CD8-positive, alpha-beta memory T cell (primary cell): ENCODE data around the gene KCTD16. TPM values are rescaled to one million over a fixed set of nuclear protein-coding genes. Genes with fewer than 3 reads are reported as not detected.

Experiments used
- CTCF ChIA-PET: fragments of 350-600 bp; sonication (Branson Sonifier 250); formaldehyde crosslinking; loops from one replicate; lab custom pipeline; 2021; ENCODE audit warnings: antibody characterized with exemption; lab: Charles Lee
- POLR2A ChIA-PET: fragments of 350-600 bp; sonication (Branson Sonifier 250); formaldehyde crosslinking; loops from one replicate; lab custom pipeline; 2021; ENCODE audit warnings: antibody characterized with exemption; lab: Charles Lee
- DNase-seq, 5 donors: peaks; one replicate each; pipeline versions ENCODE4 v3.0.0 to v3.0.0-alpha.2; 2020 to 2022; ENCODE audit warnings: mixed read lengths in 1 of 5
- H3K27ac ChIP-seq: one replicate; pipeline ENCODE4 v1.7.0; 2013; ENCODE audit warnings: low read depth, mild to moderate bottlenecking, low read length, moderate library complexity
- H3K27me3 ChIP-seq: 2 replicates; pipeline ENCODE4 v1.7.0; 2013; ENCODE audit warnings: low read length, mild to moderate bottlenecking; ENCODE audit not compliant: insufficient read depth, poor library complexity, severe bottlenecking
- H3K36me3 ChIP-seq: 2 replicates; pipeline ENCODE4 v1.7.0; 2013; ENCODE audit warnings: mild to moderate bottlenecking, low read length, moderate library complexity; ENCODE audit not compliant: insufficient read depth
- H3K4me1 ChIP-seq: 2 replicates; pipeline ENCODE4 v1.7.0; 2013; ENCODE audit warnings: mild to moderate bottlenecking, low read length, moderate library complexity; ENCODE audit not compliant: insufficient read depth
- H3K4me3 ChIP-seq: 2 replicates; pipeline ENCODE4 v1.7.0; 2013; ENCODE audit warnings: mild to moderate bottlenecking, low read length
- H3K9me3 ChIP-seq: 2 replicates; pipeline ENCODE4 v1.7.0; 2013; ENCODE audit warnings: mild to moderate bottlenecking, low read length
- H3K27ac Mint-ChIP-seq, 8 donors: one replicate each; pipeline ENCODE4 v1.8.0; 2020 to 2021; ENCODE audit warnings: mixed read lengths in 8 of 8, mild to moderate bottlenecking in 6 of 8, inconsistent platforms in 3 of 8, moderate library complexity in 3 of 8
- H3K27me3 Mint-ChIP-seq, 2 donors: one replicate each; pipeline ENCODE4 v1.8.0; 2020 to 2021; ENCODE audit warnings: mixed read lengths in 2 of 2, mild to moderate bottlenecking in 1 of 2, moderate library complexity in 1 of 2
- H3K36me3 Mint-ChIP-seq, 3 donors: one replicate each; pipeline ENCODE4 v1.8.0; 2020 to 2021; ENCODE audit warnings: mixed read lengths in 3 of 3, inconsistent platforms in 1 of 3, mild to moderate bottlenecking in 1 of 3
- H3K4me1 Mint-ChIP-seq, 3 donors: one replicate each; pipeline ENCODE4 v1.8.0; 2020 to 2021; ENCODE audit warnings: mixed read lengths in 3 of 3, inconsistent platforms in 1 of 3, mild to moderate bottlenecking in 1 of 3
- H3K4me3 Mint-ChIP-seq, 7 donors: one replicate each; pipeline ENCODE4 v1.8.0; 2020 to 2021; ENCODE audit warnings: mixed read lengths in 7 of 7, mild to moderate bottlenecking in 6 of 7, moderate library complexity in 4 of 7, inconsistent platforms in 2 of 7
- H3K9me3 Mint-ChIP-seq, 5 donors: one replicate each; pipeline ENCODE4 v1.8.0; 2020 to 2022; ENCODE audit warnings: mixed read lengths in 5 of 5, mild to moderate bottlenecking in 3 of 5, moderate library complexity in 2 of 5, inconsistent platforms in 1 of 5
- polyA plus RNA-seq: library from polyadenylated mRNA; unstranded; fragments of 300-500 nt; fragmentation: Illumina TruSeq; gene quantifications from one replicate; pipeline ENCODE4 v1.2.3, GENCODE V29; 2021
- total RNA-seq, 2 experiments: library from RNA; stranded (reverse); gene quantifications; one replicate each; pipeline ENCODE4 v1.2.3, GENCODE V29; 2021

The KCTD16 gene
- total and polyA plus RNA-seq, 3 experiments from 2014 or later: 0.01 to 0.09 (median 0.02) TPM

DNA sequence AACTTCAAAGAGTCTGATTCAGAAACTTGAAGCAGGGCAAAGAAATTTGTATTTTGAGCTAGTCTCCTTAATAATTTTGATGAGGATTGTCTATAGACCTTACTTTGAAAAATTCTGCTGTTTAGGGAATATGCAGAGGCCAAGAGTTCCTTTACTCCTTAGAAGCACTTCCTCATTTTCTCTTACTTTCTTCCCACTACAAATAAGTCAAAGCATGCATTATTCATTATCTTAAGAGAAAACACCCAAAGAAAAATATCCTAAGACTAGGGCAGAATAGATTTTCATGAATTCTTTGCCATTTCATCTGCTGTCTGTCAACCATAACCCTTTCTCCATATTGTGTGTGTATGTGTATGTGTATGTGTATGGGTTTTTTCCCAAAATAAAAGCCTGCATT, 307.9 kb downstream of the KCTD16 start:
- no peak overlapping the region for H3K4me3 Mint-ChIP-seq
- no peaks in the 10 kb centered on the region for H3K4me1 ChIP-seq
- H3K27me3 Mint-ChIP-seq: peaks cover 0 to 2% of the 10 kb centered on the region in 2 donors
- CTCF ChIA-PET: no interaction called here
- no peaks in the 10 kb centered on the region for H3K36me3 ChIP-seq
- H3K27ac Mint-ChIP-seq: no peak overlapping the region
- H3K9me3 ChIP-seq: no peaks in the 10 kb centered on the region
- POLR2A ChIA-PET: no interaction called here
- no peaks in the 10 kb centered on the region for H3K36me3 Mint-ChIP-seq
- H3K27me3 ChIP-seq: no peaks in the 10 kb centered on the region
- no peak overlapping the region for H3K27ac ChIP-seq
- DNase-seq: no peak
- no peak overlapping the region for H3K4me3 ChIP-seq
- peaks cover 0 to 10% (median 2%) of the 10 kb centered on the region in 5 donors for H3K9me3 Mint-ChIP-seq
- H3K4me1 Mint-ChIP-seq: no peaks in the 10 kb centered on the region

- H3K9me3 ChIP-seq: no peaks in the 10 kb centered on the region
- Mint-ChIP-seq H3K4me3 (no peak overlapping the region), H3K9me3 (peaks cover 0 to 10% (median 0%) of the 10 kb centered on the region in 5 donors), H3K4me1 (no peaks in the 10 kb centered on the region), H3K36me3 (no peaks in the 10 kb centered on the region), H3K27ac (no peak overlapping the region), H3K27me3 (peaks cover 0 to 2% of the 10 kb centered on the region in 2 donors)
- no peak overlapping the region for H3K4me3 ChIP-seq
- ChIA-PET POLR2A (no interaction called here), CTCF (no interaction called here)
- no peak for DNase-seq
- H3K4me1 ChIP-seq: no peaks in the 10 kb centered on the region
- H3K27me3 ChIP-seq: no peaks in the 10 kb centered on the region
- no peaks in the 10 kb centered on the region for H3K36me3 ChIP-seq
- no peak overlapping the region for H3K27ac ChIP-seq
Measured at GRCh38 chr5:144481861-144482260, 311.2 kb downstream of the KCTD16 start.

DNA sequence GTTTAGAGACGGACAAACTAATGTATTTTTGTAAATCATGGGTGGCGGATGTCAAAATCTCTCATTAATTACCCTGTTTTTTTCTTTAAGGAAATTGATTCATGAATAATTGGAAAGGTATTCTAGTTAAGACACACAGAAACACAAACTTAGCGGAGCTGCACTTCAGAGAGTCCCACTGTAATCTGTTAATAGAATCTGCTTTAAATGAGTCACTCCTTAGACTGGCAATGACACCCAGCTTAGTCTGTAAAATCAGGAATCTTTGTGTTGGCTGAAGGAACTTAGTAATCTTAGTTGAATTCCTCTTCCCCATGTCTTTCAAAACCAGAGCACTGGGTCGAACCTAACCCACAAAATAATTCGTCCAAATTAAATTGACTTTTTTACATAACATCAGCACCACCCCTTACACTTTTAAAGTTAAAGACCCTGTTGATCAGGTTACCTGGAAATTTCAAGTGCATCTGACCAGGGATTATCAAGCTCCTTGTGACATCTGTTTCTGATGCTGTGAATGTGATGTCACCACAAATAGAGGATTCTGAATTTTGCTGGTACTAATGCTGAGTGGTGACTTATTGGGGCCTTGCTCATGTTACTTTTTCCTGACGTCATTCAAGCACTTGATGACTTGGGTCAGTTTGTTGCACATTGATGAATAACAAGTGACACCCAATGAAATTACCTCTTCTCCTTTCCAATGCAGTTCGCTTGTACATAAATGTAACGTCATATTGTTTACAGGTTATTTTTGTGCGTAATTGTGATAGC, 313.6 kb downstream of the KCTD16 start:
- Histone ChIP-seq H3K27me3 (no peaks in the 10 kb centered on the region), H3K36me3 (no peaks in the 10 kb centered on the region), H3K9me3 (no peaks in the 10 kb centered on the region), H3K4me3 (no peak overlapping the region), H3K27ac (no peak overlapping the region), H3K4me1 (no peaks in the 10 kb centered on the region)
- Mint-ChIP-seq H3K4me1 (no peaks in the 10 kb centered on the region), H3K36me3 (no peaks in the 10 kb centered on the region), H3K9me3 (peaks cover 0 to 8% (median 0%) of the 10 kb centered on the region in 5 donors), H3K27me3 (no peaks in the 10 kb centered on the region), H3K4me3 (no peak overlapping the region), H3K27ac (no peak overlapping the region)
- DNase-seq: no peak
- POLR2A ChIA-PET: no interaction called here
- CTCF ChIA-PET: no interaction called here

GRCh38 chr5:144485540-144485939, 314.9 kb downstream of the KCTD16 start:
- Mint-ChIP-seq H3K4me1 (no peaks in the 10 kb centered on the region), H3K27ac (no peak overlapping the region), H3K4me3 (no peak overlapping the region), H3K27me3 (no peaks in the 10 kb centered on the region), H3K36me3 (no peaks in the 10 kb centered on the region), H3K9me3 (peaks cover 0 to 8% (median 2%) of the 10 kb centered on the region in 5 donors)
- Histone ChIP-seq H3K27me3 (no peaks in the 10 kb centered on the region), H3K4me3 (no peak overlapping the region), H3K9me3 (no peaks in the 10 kb centered on the region), H3K36me3 (no peaks in the 10 kb centered on the region), H3K4me1 (no peaks in the 10 kb centered on the region), H3K27ac (no peak overlapping the region)
- POLR2A ChIA-PET: no interaction called here
- DNase-seq: no peak
- CTCF ChIA-PET: no interaction called here

DNA sequence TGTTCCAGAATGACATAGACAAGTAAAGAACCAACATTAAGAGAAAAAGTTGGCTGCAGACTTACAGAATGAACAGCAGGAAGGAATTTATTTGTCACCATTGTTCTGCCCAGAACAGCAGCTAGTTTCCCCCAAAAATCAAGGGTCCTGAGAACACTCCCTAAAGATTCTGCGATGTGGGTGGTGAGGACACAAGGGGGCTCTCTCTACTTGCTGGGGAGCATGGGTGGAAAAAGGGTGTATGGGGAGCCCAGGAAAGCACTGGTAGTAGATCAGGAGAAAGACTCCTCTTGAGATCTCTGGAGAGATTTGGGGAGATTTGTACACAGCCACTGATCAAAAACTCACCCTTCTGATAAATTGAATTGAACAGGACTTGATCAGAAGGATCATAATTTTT, 316.5 kb downstream of the KCTD16 start:
- ChIA-PET POLR2A (no interaction called here), CTCF (no interaction called here)
- H3K27me3 Mint-ChIP-seq: no peaks in the 10 kb centered on the region
- peaks cover 2 to 8% (median 4%) of the 10 kb centered on the region in 5 donors for H3K9me3 Mint-ChIP-seq
- H3K27me3 ChIP-seq: no peaks in the 10 kb centered on the region
- no peaks in the 10 kb centered on the region for H3K36me3 ChIP-seq
- H3K4me3 Mint-ChIP-seq: no peak overlapping the region
- no peaks in the 10 kb centered on the region for H3K4me1 ChIP-seq
- no peak overlapping the region for H3K27ac Mint-ChIP-seq
- DNase-seq: no peak
- H3K36me3 Mint-ChIP-seq: no peaks in the 10 kb centered on the region
- no peaks in the 10 kb centered on the region for H3K4me1 Mint-ChIP-seq
- H3K27ac ChIP-seq: no peak overlapping the region
- no peaks in the 10 kb centered on the region for H3K9me3 ChIP-seq
- no peak overlapping the region for H3K4me3 ChIP-seq

GRCh38 chr5:144487761-144488160, 317.1 kb downstream of the KCTD16 start:
- H3K27ac Mint-ChIP-seq: no peak overlapping the region
- Histone ChIP-seq H3K4me1 (no peaks in the 10 kb centered on the region), H3K9me3 (no peaks in the 10 kb centered on the region), H3K27ac (no peak overlapping the region), H3K36me3 (no peaks in the 10 kb centered on the region), H3K27me3 (no peaks in the 10 kb centered on the region), H3K4me3 (no peak overlapping the region)
- no peak overlapping the region for H3K4me3 Mint-ChIP-seq
- no peaks in the 10 kb centered on the region for H3K36me3 Mint-ChIP-seq
- ChIA-PET CTCF (no interaction called here), POLR2A (no interaction called here)
- H3K27me3 Mint-ChIP-seq: no peaks in the 10 kb centered on the region
- peaks cover 2 to 8% (median 4%) of the 10 kb centered on the region in 5 donors for H3K9me3 Mint-ChIP-seq
- no peak for DNase-seq
- H3K4me1 Mint-ChIP-seq: no peaks in the 10 kb centered on the region

GRCh38 chr5:144503123-144503522, 332.4 kb downstream of the KCTD16 start:
- Mint-ChIP-seq H3K4me1 (no peaks in the 10 kb centered on the region), H3K36me3 (no peaks in the 10 kb centered on the region), H3K9me3 (peaks cover 2 to 17% (median 9%) of the 10 kb centered on the region in 5 donors), H3K27ac (no peak overlapping the region), H3K27me3 (no peaks in the 10 kb centered on the region), H3K4me3 (no peak overlapping the region)
- Histone ChIP-seq H3K9me3 (no peaks in the 10 kb centered on the region), H3K4me3 (no peak overlapping the region), H3K4me1 (no peaks in the 10 kb centered on the region), H3K27ac (no peak overlapping the region), H3K27me3 (no peaks in the 10 kb centered on the region), H3K36me3 (no peaks in the 10 kb centered on the region)
- CTCF ChIA-PET: no interaction called here
- DNase-seq: no peak
- POLR2A ChIA-PET: no interaction called here

- Mint-ChIP-seq H3K9me3 (peaks cover 0 to 21% (median 1%) of the 10 kb centered on the region in 5 donors), H3K4me1 (no peaks in the 10 kb centered on the region), H3K4me3 (no peak overlapping the region), H3K36me3 (no peaks in the 10 kb centered on the region), H3K27me3 (no peaks in the 10 kb centered on the region), H3K27ac (peak overlapping the region in 1 of 8 donors; percentile 5)
- no peak overlapping the region for H3K27ac ChIP-seq
- no peaks in the 10 kb centered on the region for H3K4me1 ChIP-seq
- no peaks in the 10 kb centered on the region for H3K36me3 ChIP-seq
- CTCF ChIA-PET: no interaction called here
- POLR2A ChIA-PET: no interaction called here
- no peak for DNase-seq
- no peak overlapping the region for H3K4me3 ChIP-seq
- H3K9me3 ChIP-seq: no peaks in the 10 kb centered on the region
- H3K27me3 ChIP-seq: no peaks in the 10 kb centered on the region
Measured at GRCh38 chr5:144504929-144505577, 334.4 kb downstream of the KCTD16 start.
